Activated CD8-positive, alpha-beta memory T cell treated with anti-CD3 and anti-CD28 coated beads for 48 hours (primary cell): Measurements from ENCODE around the gene S100A4.
A peak's percentile ranks its signal among the peaks of the same experiment; 100 is the strongest.
"Not testable (repeated sequence)": the region's sequence is repeated elsewhere in the genome, so short reads cannot be mapped to it uniquely, and the experiment has no call there.

ENCODE experiments used
- DNase-seq, 3 experiments: peaks; one replicate each; pipeline ENCODE4 v3.0.0-alpha.2; 2020; ENCODE audit warnings: low read depth in 2 of 3, low spot score in 2 of 3

The S100A4 gene

DNA sequence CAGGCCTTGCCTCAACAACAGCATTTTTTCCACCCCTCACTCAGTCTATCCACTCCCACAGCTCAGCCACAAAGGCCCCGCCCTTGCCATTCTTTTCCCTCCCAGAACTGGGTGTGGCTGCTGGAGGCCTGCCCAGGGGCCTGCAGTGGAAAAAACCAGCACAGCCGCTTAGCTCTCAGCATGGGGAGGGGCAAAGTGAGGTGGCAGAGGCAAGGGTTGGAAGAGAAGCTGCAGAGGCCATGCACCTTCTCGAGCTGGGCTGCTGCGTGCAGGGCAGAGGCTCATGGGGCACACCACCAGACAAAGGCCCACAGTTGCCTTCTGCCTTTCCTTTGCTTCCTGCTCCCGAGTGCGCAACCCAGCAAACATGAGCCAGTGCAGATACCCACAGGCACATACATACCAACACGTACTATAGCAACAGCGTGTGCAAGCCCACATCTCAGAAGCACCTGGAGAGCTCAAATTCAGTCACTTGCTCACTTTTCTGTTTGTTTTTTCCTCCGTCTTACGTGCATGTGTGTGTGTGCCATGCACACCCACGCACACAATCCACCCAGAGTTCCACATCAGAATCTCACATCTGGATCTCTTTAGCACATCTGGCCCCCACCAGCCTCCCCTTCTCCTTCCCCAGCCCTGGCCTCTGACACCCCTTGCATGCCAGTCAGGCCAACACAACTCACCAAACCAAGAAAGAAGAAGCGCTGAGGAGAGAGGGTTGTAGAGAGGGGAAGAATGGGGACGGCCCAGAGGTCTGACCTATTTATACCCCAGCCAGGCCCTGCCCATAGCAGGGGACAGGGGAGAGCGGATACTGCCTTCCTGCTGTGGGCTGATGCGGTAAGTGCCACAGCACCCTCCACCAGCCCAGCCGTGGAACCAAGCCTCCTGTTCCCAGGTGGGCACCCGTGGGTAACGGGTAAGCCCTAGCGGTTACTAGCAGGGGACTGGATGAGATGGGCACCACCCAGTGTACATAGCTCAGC, at the start of gene S100A4:
S100A4 (minus strand) TSS at position 740 of the 989 bp plus-strand sequence. CDS start 1,012 bp downstream, outside the sequence.
- peak; percentile 61 to 80 (median 75) for DNase-seq

DNA sequence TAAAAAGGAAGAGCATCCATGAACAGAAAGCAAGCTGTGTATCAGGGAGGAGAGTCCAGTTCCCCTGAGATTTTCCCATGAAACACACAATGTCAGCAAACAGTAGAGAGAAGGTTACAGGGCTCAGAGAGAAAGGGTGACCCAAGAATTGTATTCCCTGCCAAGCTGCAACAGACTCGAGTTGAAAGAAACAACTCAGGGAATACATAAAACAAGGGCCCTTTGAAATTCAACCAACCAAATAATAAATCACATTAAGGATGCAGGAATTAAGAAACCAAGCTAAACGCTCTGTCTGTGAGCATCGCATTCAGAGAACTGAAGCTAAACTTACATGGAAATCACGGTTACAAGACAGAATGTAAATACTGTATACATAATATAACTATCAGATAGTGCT, 47.1 kb upstream of the S100A4 start:
- DNase-seq, result no peak

DNA sequence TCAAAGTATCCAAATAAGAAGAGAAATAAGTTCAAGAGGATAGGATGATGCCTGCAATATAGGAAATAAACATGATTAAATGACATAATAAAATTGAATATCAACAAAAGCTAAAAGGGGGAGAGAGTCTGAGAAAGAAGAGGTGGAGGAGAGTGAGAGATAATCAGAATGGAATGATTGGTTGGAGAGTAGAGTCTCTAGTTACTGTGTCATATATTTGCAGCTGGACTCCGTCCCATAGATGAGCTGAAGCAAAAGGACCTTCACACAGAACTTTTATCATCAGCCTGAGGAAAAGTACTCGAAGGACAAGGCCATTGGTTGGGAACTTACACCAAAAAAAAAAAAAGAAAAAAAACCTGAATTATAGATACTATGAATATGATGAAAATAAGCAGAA, 42.9 kb upstream of the S100A4 start:
- no peak for DNase-seq

DNA sequence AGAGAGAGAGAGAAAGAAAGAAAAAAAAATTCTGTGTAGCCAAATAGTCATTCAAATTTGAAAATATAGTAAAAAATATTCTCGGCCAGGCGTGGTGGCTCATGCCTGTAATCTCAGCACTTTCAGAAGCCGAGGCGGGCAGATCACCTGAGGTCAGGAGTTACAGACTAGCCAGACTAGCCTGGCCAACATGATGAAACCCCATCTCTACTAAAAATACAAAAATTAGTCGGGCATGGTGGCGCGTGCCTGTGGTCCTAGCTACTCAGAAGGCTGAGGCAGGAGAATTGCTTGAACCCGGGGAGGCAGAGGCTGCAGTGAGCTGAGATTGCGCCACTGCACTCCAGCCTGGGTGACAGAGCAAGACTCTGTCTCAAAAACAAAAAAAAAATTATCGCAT, 42.4 kb upstream of the S100A4 start:
- not testable (repeated sequence) for DNase-seq

DNA sequence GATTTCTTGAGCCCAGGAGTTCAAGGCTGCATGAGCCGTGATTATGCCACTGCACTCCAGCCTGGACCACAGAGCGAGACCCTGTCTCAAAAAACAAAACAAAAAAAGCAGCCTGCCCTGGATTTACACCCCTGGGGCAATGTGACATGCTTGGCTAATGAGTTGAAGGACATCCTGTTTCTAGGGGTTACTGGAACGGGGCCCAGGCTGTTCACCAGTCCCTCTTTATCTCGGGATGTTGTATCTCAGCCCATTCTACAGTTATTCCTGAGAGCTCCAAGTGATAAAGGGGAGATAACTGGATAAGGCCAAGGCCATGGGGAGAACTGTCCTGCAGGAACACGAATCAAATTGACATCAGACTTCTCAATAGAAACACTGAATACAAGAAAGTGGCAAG, 41.7 kb upstream of the S100A4 start:
- DNase-seq, result no peak

DNA sequence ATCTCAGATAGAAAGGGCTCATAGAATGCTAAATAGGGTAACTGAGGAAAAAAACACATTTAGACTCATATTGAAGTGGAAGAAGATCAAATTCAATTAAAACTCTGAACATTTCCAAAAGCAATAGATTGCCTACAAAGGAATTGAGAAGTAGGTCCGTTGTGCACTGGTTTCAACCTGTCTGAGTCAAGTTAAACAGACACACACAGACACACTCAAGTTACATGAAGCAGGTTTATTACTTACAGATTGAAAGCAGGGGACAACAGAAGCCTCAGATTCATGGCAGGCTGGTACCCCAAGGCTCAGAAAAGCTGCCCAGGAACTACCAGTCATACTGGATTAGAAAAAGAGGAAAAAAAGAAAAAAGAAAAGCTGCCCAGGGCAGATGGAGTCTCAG, 40.7 kb upstream of the S100A4 start:
- DNase-seq, result no peak

DNA sequence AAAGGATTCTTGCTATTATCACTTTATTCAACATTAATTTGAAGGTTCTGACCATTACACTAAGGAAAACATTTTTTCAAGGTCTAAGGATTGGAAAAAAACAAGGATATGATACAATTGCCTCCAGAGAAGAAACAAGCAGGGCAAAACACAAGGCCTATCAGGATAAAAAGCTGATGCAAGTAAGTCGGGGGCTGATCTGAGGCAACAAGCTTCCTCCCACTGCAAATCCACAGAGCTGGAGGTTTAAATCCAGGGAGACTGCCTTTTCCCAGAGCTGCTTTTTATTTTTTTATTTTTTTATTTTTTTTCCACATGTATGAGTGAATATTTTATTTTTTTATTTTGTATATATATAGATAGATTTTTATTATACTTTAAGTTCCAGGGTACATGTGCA, 39.4 kb upstream of the S100A4 start:
- no peak for DNase-seq

DNA sequence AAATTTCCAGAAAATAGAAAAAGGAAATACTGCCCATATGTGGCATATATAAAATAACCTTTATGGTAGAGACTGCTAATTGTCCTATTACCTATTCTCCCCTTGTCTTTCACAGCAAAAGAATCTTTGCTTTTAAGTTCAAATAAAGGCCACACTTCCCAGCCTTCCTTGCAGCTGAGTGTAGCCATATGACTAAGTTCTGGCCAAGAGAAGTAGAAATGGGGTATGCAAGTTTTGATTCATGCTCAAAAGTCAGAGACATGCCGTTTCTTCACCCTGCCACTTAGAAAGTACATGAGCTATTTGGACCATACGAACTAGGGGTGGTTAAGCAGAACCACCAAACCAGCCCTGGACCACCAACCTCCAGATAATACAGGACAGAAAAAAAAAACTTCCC, 38.4 kb upstream of the S100A4 start:
- no peak for DNase-seq

DNA sequence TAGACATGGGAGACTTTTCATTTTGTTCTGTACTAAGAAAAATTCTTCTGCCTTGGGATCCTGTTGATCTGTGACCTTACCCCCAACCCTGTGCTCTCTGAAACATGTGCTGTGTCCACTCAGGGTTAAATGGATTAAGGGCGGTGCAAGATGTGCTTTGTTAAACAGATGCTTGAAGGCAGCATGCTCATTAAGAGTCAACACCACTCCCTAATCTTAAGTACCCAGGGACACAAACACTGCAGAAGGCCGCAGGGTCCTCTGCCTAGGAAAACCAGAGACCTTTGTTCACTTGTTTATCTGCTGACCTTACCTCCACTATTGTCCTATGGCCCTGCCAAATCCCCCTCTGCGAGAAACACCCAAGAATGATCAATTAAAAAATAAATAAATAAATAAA, 37.9 kb upstream of the S100A4 start:
- DNase-seq, result not testable (repeated sequence)

DNA sequence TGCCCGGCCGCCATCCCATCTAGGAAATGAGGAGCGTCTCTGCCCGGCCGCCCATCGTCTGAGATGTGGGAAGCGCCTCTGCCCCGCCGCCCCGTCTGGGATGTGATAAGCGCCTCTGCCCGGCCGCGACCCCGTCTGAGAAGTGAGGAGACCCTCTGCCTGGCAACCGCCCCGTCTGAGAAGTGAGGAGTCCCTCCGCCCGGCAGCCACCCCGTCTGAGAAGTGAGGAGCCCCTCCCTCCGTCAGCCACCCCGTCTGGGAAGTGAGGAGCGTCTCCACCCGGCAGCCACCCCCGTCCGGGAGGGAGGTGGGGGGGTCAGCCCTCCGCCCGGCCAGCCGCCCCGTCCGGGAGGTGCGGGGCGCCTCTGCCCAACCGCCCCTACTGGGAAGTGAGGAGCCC, 37.2 kb upstream of the S100A4 start:
- DNase-seq, result not testable (repeated sequence)

DNA sequence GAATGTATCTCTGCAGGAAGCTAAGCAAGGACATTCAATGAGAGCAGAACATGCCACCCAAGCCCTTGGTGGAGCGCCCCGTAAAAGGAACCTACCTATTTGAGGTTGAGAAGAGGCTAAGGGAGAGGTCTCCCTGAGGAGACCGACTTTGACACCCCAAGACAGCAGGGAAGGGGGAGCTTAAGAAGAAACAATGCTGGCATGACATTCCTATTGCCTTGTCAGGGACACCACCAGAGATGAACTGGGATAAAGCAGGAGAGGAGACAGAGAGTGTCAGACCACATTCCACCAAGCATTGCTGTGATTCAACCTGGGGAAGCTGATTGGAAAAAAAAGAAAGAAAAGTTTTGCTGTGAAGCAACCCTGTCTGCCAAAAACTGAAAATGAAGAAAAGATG, 33.3 kb upstream of the S100A4 start:
- no peak for DNase-seq

DNA sequence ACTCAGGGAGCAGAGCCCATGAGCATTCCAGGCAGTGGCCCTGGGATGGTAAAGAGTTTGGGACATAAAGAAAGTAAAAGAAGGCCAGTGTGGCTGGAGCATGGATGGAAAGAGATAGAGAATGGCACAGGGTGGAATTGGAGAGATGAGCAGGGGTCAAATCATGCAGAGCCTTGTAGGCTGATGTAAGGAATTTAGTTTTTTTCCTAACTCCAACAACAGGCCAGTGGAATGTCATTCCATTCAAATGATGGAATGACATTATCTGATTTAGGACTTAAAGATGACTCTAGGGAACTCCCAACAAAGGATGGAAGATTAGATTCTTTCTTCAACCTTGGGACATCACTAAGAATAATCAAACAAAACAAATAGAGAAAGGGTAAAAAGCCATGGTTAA, 32.9 kb upstream of the S100A4 start:
- no peak for DNase-seq

DNA sequence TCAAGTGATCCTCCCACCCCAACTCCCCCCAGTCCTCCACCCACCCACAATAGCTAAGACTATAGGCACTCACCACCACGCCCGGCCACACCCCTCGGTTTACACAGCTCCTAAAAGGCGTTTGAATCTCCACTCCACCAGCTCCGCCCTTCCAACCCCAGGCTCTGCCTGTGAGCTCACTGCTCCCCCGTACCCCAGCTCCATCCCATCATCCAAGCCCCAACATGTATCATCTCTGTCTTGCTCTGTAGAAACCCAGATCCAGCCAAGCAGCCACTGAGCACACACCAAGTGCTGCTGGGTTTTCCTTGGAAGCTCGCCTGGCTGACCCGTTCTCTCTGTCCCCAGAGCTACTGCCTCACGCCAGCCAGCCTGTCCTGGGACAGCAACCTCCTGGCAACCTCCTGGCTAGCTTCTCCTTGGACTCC, 32.0 kb upstream of the S100A4 start:
- no peak for DNase-seq

DNA sequence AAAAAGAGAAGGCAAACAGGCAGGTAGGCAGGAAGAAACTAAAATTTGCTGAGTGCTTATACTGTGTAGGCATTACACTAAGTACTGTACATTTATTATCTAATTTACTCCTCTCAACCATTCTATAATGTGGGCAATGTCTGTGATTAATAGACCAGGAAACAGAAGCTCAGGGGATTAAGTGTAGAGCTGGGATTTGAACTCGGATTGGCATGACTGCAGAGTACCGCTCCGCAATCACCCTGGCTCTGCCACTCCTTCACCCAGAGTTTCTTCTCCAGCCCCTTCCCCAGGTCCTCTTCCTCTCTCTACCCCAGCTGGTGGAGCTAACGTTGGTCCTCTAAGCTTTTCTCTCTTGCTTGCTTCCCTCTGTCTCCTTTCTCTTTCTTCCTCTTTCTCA, 31.5 kb upstream of the S100A4 start:
- DNase-seq, result no peak

DNA sequence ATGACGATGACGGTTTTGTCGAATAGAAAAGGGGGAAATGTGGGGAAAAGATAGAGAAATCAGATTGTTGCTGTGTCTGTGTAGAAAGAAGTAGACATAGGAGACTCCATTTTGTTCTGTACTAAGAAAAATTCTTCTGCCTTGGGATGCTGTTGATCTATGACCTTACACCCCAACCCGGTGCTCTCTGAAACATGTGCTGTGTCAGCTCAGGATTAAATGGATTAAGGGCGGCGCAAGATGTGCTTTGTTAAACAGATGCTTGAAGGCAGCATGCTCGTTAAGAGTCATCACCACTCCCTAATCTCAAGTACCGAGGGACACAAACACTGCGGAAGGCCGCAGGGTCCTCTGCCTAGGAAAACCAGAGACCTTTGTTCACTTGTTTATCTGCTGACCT, 29.9 kb upstream of the S100A4 start:
- DNase-seq, result not testable (repeated sequence)

DNA sequence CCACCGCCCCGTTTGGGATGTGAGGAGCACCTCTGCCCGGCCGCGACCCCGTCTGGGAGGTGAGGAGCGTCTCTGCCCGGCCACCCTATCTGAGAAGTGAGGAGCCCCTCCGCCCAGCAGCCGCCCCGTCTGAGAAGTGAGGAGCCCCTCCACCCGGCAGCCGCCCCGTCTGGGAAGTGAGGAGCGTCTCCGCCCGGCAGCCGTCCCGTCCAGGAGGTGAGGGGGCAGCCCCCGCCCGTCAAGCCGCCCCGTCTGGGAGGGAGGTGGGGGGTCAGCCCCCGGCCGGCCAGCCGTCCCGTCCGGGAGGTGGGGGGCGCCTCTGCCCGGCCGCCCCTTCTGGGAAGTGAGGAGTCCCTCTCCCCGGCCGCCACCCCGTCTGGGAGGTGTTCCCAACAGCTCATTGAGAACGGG, 29.5 kb upstream of the S100A4 start:
- DNase-seq, result not testable (repeated sequence)

DNA sequence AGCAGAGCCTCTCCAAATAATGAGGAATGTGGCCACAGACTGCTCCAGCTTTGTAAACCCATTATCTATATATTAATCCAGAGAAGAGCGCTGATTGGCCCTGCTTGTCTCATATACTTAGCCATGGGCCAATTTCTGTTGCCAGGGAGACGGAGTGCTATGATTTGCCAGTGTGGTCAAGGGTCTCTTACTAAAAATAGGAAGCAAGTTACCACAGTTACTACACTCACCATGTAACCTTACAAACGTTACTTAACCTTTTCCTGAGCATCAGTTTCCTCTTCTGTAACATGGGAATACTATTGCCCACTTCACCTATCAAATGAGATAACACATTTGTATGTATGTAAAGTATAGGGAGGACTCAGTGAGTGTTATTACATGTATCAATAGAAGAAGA, 27.7 kb upstream of the S100A4 start:
- no peak for DNase-seq

DNA sequence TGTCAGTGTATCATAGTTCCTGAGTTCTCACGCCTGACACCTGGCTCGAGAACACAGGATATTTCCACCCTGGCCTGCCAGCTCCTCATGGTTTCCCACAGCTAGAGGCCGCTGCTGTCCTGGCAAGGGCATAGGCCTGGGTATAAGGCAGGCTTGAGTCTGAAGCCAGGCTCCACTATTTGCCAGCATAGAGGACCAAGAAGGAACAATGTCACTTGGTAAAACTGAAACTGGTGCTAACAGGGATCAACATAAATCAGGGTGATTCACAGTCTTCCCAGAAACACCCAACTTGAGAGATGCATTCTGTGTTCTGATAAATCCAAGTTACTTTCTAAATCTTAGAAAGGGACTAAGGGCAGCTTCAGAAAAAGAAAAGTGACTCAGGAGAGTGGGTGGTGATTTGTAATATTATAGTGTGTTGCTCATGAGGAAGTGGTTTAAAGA, 27.0 kb upstream of the S100A4 start:
- DNase-seq, result peak in 1 of 3 experiments; percentile 38

DNA sequence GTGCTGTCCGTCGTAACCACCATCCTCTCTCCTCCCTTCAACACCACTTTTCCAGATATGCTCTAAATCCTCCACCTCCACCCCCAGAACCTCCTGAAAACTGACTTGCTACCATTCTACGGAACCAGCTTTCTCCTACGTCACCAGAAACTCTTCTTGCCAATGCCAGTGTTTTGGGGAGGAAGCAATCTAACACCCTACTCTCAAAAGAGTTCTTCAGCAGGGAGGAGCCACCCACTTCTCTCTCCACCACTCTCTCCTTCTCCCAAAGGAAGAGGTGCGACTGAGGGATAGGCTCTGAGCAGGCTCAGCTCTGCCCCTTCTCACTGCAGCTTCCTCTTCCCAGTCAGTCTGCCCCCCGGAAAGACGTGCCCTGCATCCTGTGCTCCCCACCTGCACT, 26.1 kb upstream of the S100A4 start:
- DNase-seq, result no peak

DNA sequence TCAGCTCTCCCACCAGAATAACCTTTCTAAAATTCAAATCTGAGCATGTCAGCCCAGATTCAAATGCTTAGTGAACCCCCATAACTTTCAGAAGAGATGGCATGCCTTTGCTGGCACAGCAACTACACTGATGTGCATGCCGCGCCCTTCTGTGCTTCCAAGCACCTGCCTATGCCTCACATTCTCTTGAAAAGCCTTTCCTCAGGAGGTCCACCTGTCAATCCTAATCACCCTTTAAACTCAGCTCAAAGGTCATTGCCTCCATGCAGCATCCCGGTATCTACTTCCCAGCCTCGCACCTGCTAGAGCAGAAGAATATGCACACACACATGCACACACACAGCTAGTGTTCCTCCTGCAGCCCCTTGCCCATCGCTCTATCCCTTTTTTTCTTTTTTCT, 25.3 kb upstream of the S100A4 start:
- no peak for DNase-seq

DNA sequence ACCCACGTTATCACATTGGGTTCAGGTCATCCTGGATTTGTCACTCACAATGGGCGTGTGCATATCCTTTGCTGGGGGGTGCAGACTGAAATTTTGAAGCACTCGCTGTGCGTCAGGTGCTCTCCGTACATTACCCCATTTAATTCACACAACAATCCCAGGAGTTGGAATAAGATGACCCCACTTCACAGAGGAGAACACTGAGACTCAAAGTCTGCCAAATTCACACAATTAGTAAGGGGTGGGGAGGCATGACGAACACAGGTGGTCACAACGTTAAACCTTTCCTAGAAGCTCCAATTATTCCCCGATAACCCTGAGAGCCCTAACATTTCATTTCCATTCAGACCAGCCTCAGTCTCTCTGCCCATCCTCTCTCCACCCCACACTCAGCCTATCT, 23.9 kb upstream of the S100A4 start:
- DNase-seq, result no peak

DNA sequence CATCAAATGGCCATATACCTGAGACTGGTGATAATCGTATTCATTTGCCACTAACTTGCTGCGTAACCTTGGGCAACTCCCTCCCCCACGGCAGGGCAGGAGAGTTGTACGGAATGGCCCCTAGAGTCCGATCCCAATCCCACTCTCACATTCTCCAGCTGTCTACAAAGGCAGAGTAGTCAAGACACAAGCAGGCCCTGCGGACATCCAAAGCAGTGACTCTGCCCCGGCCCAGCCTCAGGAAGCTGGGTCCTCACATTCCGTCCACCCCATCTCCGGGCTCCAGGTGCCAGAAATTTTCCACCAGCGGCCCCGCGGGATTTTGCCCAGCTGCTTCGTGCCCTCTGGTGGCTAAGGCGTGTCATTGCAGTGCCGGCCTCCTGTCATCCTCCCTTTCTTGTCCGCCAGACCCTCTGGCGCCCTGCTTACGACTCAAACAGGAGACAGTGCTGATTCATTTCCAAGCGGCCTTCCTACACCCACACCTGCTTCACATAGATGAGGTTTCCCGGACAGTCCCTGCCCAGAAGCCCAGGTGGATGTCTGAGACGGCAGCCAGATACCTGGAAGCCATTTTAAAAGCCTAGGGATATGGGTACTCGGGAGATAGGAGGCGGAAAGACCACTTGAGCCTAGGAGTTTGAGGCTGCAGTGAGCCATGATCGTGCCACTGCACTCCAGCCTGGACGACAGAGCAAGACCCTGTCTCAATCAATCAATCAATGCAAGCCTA, 22.9 kb upstream of the S100A4 start:
- peak; percentile 64 to 83 (median 79) for DNase-seq
